ENCODE results near the gene ITGA2B. TPM values are rescaled to one million over a fixed set of nuclear protein-coding genes. Genes with fewer than 3 reads are reported as not detected.
A peak's percentile ranks its signal among the peaks of the same experiment; 100 is the strongest.
"Not testable (repeated sequence)": the region's sequence is repeated elsewhere in the genome, so short reads cannot be mapped to it uniquely, and the experiment has no call there.

ITGA2B gene
- total RNA-seq, 4 donors from 2014 or later, result 0.14 to 0.32 TPM; not detected in 2

DNA sequence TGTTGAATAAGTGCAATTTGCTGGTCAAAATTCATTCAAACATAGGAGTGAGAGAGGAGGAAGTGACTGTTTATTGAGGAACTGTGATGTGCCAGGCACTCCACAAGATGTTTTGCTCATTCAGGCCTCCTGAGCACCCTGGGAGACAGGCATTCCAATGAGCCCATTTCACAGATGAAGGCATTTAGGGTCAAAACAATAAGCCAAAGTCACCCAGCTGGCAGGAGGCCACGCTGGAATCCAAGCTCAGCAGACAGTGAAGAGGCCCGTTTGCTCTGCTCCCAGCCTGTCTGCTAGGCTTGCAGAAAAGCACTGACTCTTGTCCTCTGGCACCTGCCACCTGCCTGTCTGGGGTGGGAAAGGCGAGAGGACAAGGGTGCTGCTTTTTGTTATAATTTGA, 54.7 kb downstream of the ITGA2B start:
- no peaks in the 10 kb centered on the region for H3K9me3 ChIP-seq
- no peaks in the 10 kb centered on the region for H3K36me3 ChIP-seq
- 51% methylated on average over 3 of the region's 3 CpGs; no CpG with 5 or more reads in 1 of the 2 donors for WGBS, 2 donors (ENCODE audit: low coverage in 1 of 2)
- intact Hi-C loops (cut with DNase I; ENCODE audit: low total_unique reads), result no loop called here
- peaks cover 8% of the 10 kb centered on the region for H3K27me3 ChIP-seq
- no peak overlapping the region for H3K27ac ChIP-seq
- H3K4me1 ChIP-seq, result peaks cover 0 to 14% (median 0%) of the 10 kb centered on the region in 4 donors
- TF ChIP-seq EP300 (IDR thresholded peaks at IDR 0.05; ENCODE audit: low read depth) (no peak), POLR2A (IDR thresholded peaks at IDR 0.05) (no peak), POLR2AphosphoS5 (IDR thresholded peaks at IDR 0.05) (no peak)
- TF ChIP-seq, protein P1, sequence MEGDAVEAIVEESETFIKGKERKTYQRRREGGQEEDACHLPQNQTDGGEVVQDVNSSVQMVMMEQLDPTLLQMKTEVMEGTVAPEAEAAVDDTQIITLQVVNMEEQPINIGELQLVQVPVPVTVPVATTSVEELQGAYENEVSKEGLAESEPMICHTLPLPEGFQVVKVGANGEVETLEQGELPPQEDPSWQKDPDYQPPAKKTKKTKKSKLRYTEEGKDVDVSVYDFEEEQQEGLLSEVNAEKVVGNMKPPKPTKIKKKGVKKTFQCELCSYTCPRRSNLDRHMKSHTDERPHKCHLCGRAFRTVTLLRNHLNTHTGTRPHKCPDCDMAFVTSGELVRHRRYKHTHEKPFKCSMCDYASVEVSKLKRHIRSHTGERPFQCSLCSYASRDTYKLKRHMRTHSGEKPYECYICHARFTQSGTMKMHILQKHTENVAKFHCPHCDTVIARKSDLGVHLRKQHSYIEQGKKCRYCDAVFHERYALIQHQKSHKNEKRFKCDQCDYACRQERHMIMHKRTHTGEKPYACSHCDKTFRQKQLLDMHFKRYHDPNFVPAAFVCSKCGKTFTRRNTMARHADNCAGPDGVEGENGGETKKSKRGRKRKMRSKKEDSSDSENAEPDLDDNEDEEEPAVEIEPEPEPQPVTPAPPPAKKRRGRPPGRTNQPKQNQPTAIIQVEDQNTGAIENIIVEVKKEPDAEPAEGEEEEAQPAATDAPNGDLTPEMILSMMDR (IDR thresholded peaks at IDR 0.05), result no peak
- no peak for DNase-seq
- in situ Hi-C loops (cut with MboI; ENCODE audit: low pct_ligation_motif_present in 1 of 4, low pct_unique_long_range_greater_than_20kb in 1 of 4, low sequenced_read_pairs in 3 of 4), result loop anchor here in 3 of 4 donors (5.0 kb wide), 3 partner anchors 117 to 132 kb away; partner anchors contain the start of gene UBTF (in 1 of the 3)
- no peak overlapping the region for H3K4me3 ChIP-seq

DNA sequence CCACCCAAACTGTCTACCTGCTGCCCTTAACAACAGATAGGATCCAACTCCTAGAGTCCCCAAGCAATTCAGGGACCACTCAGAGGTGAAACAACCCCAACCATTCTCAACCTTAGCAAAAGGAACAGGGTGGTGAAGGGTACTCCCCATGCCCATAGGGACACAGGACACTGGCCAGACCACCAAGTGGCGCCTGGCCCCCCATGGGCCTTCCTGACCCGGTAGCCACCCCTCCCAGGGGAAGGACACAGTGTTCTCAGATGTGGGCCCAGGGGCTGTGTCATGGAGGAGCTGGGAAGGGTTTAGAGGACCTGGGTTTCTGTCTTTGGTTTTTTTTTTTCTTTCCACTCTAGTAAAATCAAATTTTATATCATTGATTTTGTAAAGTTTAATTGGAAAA, 55.1 kb downstream of the ITGA2B start:
- Histone ChIP-seq H3K27me3 (peaks cover 5% of the 10 kb centered on the region), H3K4me1 (peaks cover 0 to 14% (median 0%) of the 10 kb centered on the region in 4 donors), H3K27ac (no peak overlapping the region), H3K4me3 (no peak overlapping the region), H3K36me3 (no peaks in the 10 kb centered on the region), H3K9me3 (no peaks in the 10 kb centered on the region)
- DNase-seq, result no peak
- intact Hi-C loops (cut with DNase I; ENCODE audit: low total_unique reads) (no loop called here), in situ Hi-C loops (cut with MboI; ENCODE audit: low pct_ligation_motif_present in 1 of 4, low pct_unique_long_range_greater_than_20kb in 1 of 4, low sequenced_read_pairs in 3 of 4) (loop anchor here in 3 of 4 donors (5.0 kb wide), 3 partner anchors 117 to 132 kb away; partner anchors contain the start of gene UBTF (in 1 of the 3))
- WGBS, 2 donors (ENCODE audit: low coverage in 1 of 2), result 59% methylated on average over 2 of the region's 2 CpGs; no CpG with 5 or more reads in 1 of the 2 donors
- TF ChIP-seq POLR2A (IDR thresholded peaks at IDR 0.05) (no peak), EP300 (IDR thresholded peaks at IDR 0.05; ENCODE audit: low read depth) (no peak), POLR2AphosphoS5 (IDR thresholded peaks at IDR 0.05) (no peak)
- TF ChIP-seq, protein P1 (IDR thresholded peaks at IDR 0.05), result no peak

DNA sequence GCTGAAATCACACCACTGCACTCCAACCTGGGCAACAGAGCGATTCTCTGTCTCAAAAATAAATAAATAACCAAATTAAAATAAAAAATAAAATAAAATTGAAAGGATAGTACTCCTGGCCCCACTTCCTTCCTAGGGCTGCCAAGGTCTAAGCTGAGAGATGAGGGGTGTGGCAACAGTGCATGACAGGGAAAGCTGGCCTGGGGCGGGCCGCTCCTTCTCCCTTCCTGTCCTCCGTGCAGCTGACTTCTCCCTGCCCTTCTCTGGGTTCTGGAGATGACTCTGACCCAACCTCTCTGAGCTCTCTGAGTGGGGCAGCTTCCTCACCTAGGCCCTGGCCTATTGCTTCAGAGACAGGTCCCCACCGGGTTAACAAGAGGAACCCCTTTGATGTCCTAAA, 56.1 kb downstream of the ITGA2B start:
- TF ChIP-seq POLR2A (IDR thresholded peaks at IDR 0.05) (no peak), POLR2AphosphoS5 (IDR thresholded peaks at IDR 0.05) (no peak), EP300 (IDR thresholded peaks at IDR 0.05; ENCODE audit: low read depth) (no peak)
- TF ChIP-seq, protein P1 (IDR thresholded peaks at IDR 0.05), result no peak
- intact Hi-C loops (cut with DNase I; ENCODE audit: low total_unique reads) (no loop called here), in situ Hi-C loops (cut with MboI; ENCODE audit: low pct_ligation_motif_present in 1 of 4, low pct_unique_long_range_greater_than_20kb in 1 of 4, low sequenced_read_pairs in 3 of 4) (loop anchor here in 3 of 4 donors (5.0 kb wide), 3 partner anchors 116 to 131 kb away; partner anchors contain the start of gene UBTF (in 1 of the 3))
- H3K27me3 ChIP-seq, result peaks cover 5% of the 10 kb centered on the region
- H3K36me3 ChIP-seq, result no peaks in the 10 kb centered on the region
- no peak overlapping the region for H3K4me3 ChIP-seq
- H3K27ac ChIP-seq, result no peak overlapping the region
- peaks cover 0 to 14% (median 0%) of the 10 kb centered on the region in 4 donors for H3K4me1 ChIP-seq
- peak; percentile 59 for DNase-seq
- no peaks in the 10 kb centered on the region for H3K9me3 ChIP-seq
- 53% methylated on average over 5 of the region's 5 CpGs; no CpG with 5 or more reads in 1 of the 2 donors for WGBS, 2 donors (ENCODE audit: low coverage in 1 of 2)

DNA sequence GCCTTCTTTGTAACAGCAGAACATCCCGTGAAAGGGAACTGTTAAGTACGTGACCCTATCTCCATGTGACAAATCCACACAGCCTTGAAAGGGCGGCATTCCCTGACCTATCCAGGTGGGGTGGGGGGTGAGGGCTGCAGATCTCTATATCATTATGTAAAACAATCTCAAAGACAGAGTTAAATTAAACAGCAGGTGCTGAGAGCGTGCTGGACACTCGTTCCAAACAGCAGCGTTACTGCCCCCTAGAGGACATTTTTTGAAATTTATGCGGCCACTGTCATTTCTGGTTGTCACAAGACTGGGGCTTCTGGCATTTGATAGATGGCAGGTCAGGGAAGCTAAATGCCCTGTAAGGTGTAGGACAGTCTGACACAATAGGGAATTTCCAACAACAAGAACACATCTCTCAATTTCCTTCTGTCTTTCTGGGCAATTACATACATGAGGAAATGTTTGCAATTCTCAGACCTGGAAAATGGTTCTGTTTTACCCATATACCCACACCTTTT, 58.1 kb downstream of the ITGA2B start:
- in situ Hi-C loops (cut with MboI; ENCODE audit: low pct_ligation_motif_present in 1 of 4, low pct_unique_long_range_greater_than_20kb in 1 of 4, low sequenced_read_pairs in 3 of 4), result loop anchor here in 3 of 4 donors (5.0 kb wide), 3 partner anchors 114 to 129 kb away; partner anchors contain the start of gene UBTF (in 1 of the 3)
- intact Hi-C loops (cut with DNase I; ENCODE audit: low total_unique reads), result loop anchor here (2.0 kb wide), 1 partner anchor 121 kb away; no protein-coding TSS in a partner anchor

DNA sequence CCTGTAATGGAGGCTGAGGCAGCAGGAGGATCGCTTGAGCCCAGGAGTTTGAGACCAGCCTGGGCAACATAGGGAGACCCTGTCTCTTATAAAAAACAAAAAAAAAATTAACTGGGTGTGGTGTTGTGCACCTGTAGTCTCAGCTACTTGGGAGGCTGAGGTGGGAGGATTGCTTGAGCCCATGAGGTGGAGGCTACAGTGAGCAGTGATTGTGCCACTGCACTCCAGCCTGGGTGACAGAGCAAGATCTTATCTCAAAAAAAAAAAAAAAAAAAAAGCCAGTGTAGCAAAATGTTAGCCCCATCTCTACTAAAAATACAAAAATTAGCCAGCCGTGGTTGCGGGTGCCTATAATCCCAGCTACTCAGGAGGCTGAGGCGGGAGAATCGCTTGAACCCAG, 59.2 kb downstream of the ITGA2B start:
- in situ Hi-C loops (cut with MboI; ENCODE audit: low pct_ligation_motif_present in 1 of 4, low pct_unique_long_range_greater_than_20kb in 1 of 4, low sequenced_read_pairs in 3 of 4), result loop anchor here in 3 of 4 donors (5.0 kb wide), 3 partner anchors 113 to 128 kb away; partner anchors contain the start of gene UBTF (in 1 of the 3)
- 86 to 90% methylated on average over 5 of the region's 5 CpGs for WGBS, 2 donors (ENCODE audit: low coverage in 1 of 2)

More for the DNA sequence above, 58.1 kb downstream of the ITGA2B start:
- TF ChIP-seq POLR2AphosphoS5 (IDR thresholded peaks at IDR 0.05), result no peak
- TF ChIP-seq, protein P1 (IDR thresholded peaks at IDR 0.05), result peak; percentile 75 to 89 (median 82)
- H3K27me3 ChIP-seq, result no peaks in the 10 kb centered on the region
- WGBS, 2 donors (ENCODE audit: low coverage in 1 of 2), result 3% methylated on average over 7 of the region's 7 CpGs; no CpG with 5 or more reads in 1 of the 2 donors
- no peaks in the 10 kb centered on the region for H3K9me3 ChIP-seq
- H3K27ac ChIP-seq, result no peak overlapping the region
- no peaks in the 10 kb centered on the region for H3K36me3 ChIP-seq
- H3K4me1 ChIP-seq, result peaks cover 0 to 19% (median 5%) of the 10 kb centered on the region in 4 donors
- peak; percentile 83 for DNase-seq
- H3K4me3 ChIP-seq, result no peak overlapping the region

DNA sequence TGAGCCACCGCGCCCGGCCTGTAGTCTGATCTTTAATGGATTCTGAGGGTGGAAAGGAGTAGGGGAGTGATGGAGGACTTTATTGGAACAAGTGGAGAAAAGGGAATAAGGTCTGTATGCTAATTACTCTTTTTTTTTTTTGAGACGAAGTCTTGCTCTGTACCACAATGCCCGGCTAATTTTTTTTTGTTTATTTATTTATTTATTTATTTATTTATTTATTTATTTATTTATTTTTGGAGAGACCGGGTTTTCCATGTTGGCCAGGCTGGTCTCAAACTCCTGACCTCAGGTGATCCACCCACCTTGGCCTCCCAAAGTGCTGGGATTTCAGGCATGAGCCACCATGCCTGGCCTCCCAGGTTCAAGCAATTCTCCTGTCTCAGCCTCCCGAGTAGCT, 59.9 kb downstream of the ITGA2B start:
- H3K27ac ChIP-seq; DNase-seq; H3K9me3 ChIP-seq; intact Hi-C loops (cut with DNase I; ENCODE audit: low total_unique reads); H3K27me3 ChIP-seq; H3K4me3 ChIP-seq; H3K36me3 ChIP-seq: not testable (repeated sequence)
- in situ Hi-C loops (cut with MboI; ENCODE audit: low pct_ligation_motif_present in 1 of 4, low pct_unique_long_range_greater_than_20kb in 1 of 4, low sequenced_read_pairs in 3 of 4), result loop anchor here in 1 of 4 donors (10.0 kb wide), 1 partner anchor 115 kb away; the partner anchor contains the start of gene UBTF
- 88% methylated on average over 7 of the region's 7 CpGs; no CpG with 5 or more reads in 1 of the 2 donors for WGBS, 2 donors (ENCODE audit: low coverage in 1 of 2)
- H3K4me1 ChIP-seq, result peaks cover 0 to 27% (median 12%) of the 10 kb centered on the region in 4 donors

More for the DNA sequence above, 59.2 kb downstream of the ITGA2B start:
- not testable (repeated sequence) for H3K9me3 ChIP-seq, DNase-seq, H3K4me3 ChIP-seq, H3K36me3 ChIP-seq, H3K27ac ChIP-seq, H3K27me3 ChIP-seq
- H3K4me1 ChIP-seq, result peaks cover 0 to 27% (median 12%) of the 10 kb centered on the region in 4 donors
- intact Hi-C loops (cut with DNase I; ENCODE audit: low total_unique reads), result loop anchor here (2.0 kb wide), 1 partner anchor 119 kb away; no protein-coding TSS in a partner anchor
